H1 (cell line): ENCODE results near the gene PAX7. TPM values are rescaled to one million over a fixed set of nuclear protein-coding genes. Genes with fewer than 3 reads are reported as not detected.
A peak's percentile ranks its signal among the peaks of the same experiment; 100 is the strongest.

Experiments used
- CTCF ChIA-PET: fragments of 300-600 bp; sonication (Branson Sonifier 250); formaldehyde crosslinking; loops from one replicate; lab custom pipeline; 2021; ENCODE audit not compliant: partially characterized antibody; lab: Charles Lee
- POLR2A ChIA-PET: fragments of 300-600 bp; sonication (Branson Sonifier 250); formaldehyde crosslinking; loops from one replicate; lab custom pipeline; 2021; ENCODE audit warnings: inconsistent platforms; ENCODE audit not compliant: partially characterized antibody; lab: Charles Lee
- DNase-seq, 2 experiments: peaks; one replicate each; pipeline versions ENCODE4 v3.0.0 to v3.0.0-alpha.2; 2010 to 2022; ENCODE audit warnings: low spot score in 2 of 2, low read depth in 1 of 2, mixed read lengths in 1 of 2
- FAIRE-seq: peaks from 2 replicates; lab custom pipeline; 2011; peaks lifted over from hg19 to GRCh38; lab: Jason Lieb, UNC
- H2AFZ ChIP-seq: 2 replicates; pipeline ENCODE4 v1.8.1; 2012; ENCODE audit warnings: low read length, inconsistent platforms
- H2AK5ac ChIP-seq: 2 replicates; pipeline ENCODE4 v1.6.1; 2013; ENCODE audit warnings: low read depth, low read length
- H2BK120ac ChIP-seq: replicated peaks from 2 replicates; pipeline ENCODE3; 2013; ENCODE audit warnings: low read depth, low read length, inconsistent platforms
- H2BK12ac ChIP-seq: 2 replicates; pipeline ENCODE4 v1.6.1; 2013; ENCODE audit warnings: low read depth, low read length
- H2BK15ac ChIP-seq: 2 replicates; pipeline ENCODE4 v1.6.1; 2013; ENCODE audit warnings: low read length
- H2BK20ac ChIP-seq: 2 replicates; pipeline ENCODE4 v1.6.1; 2013; ENCODE audit warnings: low read length
- H2BK5ac ChIP-seq: 2 replicates; pipeline ENCODE4 v1.6.1; 2013; ENCODE audit warnings: low read depth, low read length
- H3K14ac ChIP-seq: 2 replicates; pipeline ENCODE4 v1.6.1; 2013; ENCODE audit warnings: inconsistent platforms; ENCODE audit not compliant: insufficient read length
- H3K18ac ChIP-seq: 2 replicates; pipeline ENCODE4 v1.6.1; 2013; ENCODE audit warnings: low read length; ENCODE audit errors: extremely low read depth
- H3K23ac ChIP-seq: 2 replicates; pipeline ENCODE4 v1.6.1; 2013; ENCODE audit warnings: inconsistent platforms; ENCODE audit not compliant: insufficient read length
- H3K23me2 ChIP-seq: 2 replicates; pipeline ENCODE4 v1.6.1; 2013; ENCODE audit warnings: low read depth, low read length
- H3K27ac ChIP-seq: 2 replicates; pipeline ENCODE4 v1.6.1; 2011; ENCODE audit warnings: low read depth, low read length, inconsistent platforms
- H3K27me3 ChIP-seq, 4 experiments: replicated peaks in 1 of 4; 1 replicate in 1 of 4; 2 replicates in 3 of 4; pipeline versions ENCODE4 v1.6.1 to v1.8.1; 2011 to 2013; ENCODE audit warnings: low read length in 3 of 4, mild to moderate bottlenecking in 3 of 4, inconsistent platforms in 2 of 4, mixed read lengths in 2 of 4, moderate library complexity in 1 of 4; ENCODE audit not compliant: control insufficient read depth in 3 of 4, insufficient read depth in 3 of 4; ENCODE audit errors: extremely low read depth in 1 of 4
- H3K36me3 ChIP-seq, 4 experiments: 2 replicates each; pipeline versions ENCODE4 v1.6.1 to v1.8.1; 2011 to 2013; ENCODE audit warnings: mild to moderate bottlenecking in 4 of 4, low read length in 3 of 4, moderate library complexity in 2 of 4, control low read depth in 1 of 4, inconsistent platforms in 1 of 4; ENCODE audit not compliant: insufficient read depth in 4 of 4, control insufficient read depth in 2 of 4
- H3K4ac ChIP-seq: replicated peaks from 2 replicates; pipeline ENCODE3; 2013; ENCODE audit warnings: low read length, low read depth, mixed read lengths, inconsistent platforms; ENCODE audit not compliant: insufficient read length
- H3K4me1 ChIP-seq, 4 experiments: replicated peaks in 1 of 4; 1 replicate in 1 of 4; 2 replicates in 3 of 4; pipeline versions ENCODE4 v1.6.1 to v1.8.1; 2011 to 2013; ENCODE audit warnings: low read length in 3 of 4, inconsistent platforms in 2 of 4, mixed read lengths in 1 of 4; ENCODE audit not compliant: insufficient read depth in 4 of 4, control insufficient read depth in 3 of 4
- H3K4me2 ChIP-seq, 2 experiments: 2 replicates each; pipeline versions ENCODE4 v1.6.1 to v1.8.1; 2011 to 2013; ENCODE audit warnings: low read depth in 2 of 2, low read length in 2 of 2, control low read depth in 1 of 2, inconsistent platforms in 1 of 2, mild to moderate bottlenecking in 1 of 2; ENCODE audit not compliant: insufficient read depth in 1 of 2
- H3K4me3 ChIP-seq, 4 experiments: fragments of 200-600, 300-600 bp in 1 of 4; sonication (generic), shearing (Covaris generic), sonication (Bioruptor Twin) in 1 of 4; 2 replicates each; pipeline versions ENCODE4 v1.5.1 to v1.8.1; 2011 to 2016; ENCODE audit warnings: low read length in 4 of 4, low read depth in 3 of 4, control low read depth in 2 of 4, inconsistent platforms in 2 of 4, mild to moderate bottlenecking in 2 of 4, mixed read lengths in 1 of 4, moderate library complexity in 1 of 4; ENCODE audit not compliant: insufficient read depth in 2 of 4; ENCODE audit errors: extremely low read depth in 1 of 4
- H3K56ac ChIP-seq: replicated peaks from 2 replicates; pipeline ENCODE3; 2013; ENCODE audit warnings: low read depth, mild to moderate bottlenecking, mixed read lengths, low read length, inconsistent platforms; ENCODE audit not compliant: insufficient read length
- H3K79me1 ChIP-seq: 2 replicates; pipeline ENCODE4 v1.6.1; 2013; ENCODE audit warnings: low read depth, low read length, control low read depth
- H3K79me2 ChIP-seq, 2 experiments: 2 replicates each; pipeline versions ENCODE4 v1.6.1 to v1.8.1; 2012 to 2013; ENCODE audit warnings: low read length in 2 of 2, mild to moderate bottlenecking in 2 of 2, inconsistent platforms in 1 of 2; ENCODE audit not compliant: insufficient read depth in 2 of 2, control insufficient read depth in 1 of 2
- H3K9ac ChIP-seq, 4 experiments: replicated peaks in 1 of 4; 1 replicate in 1 of 4; 2 replicates in 3 of 4; pipeline versions ENCODE4 v1.6.1 to v1.8.1; 2011 to 2013; ENCODE audit warnings: low read depth in 3 of 4, low read length in 3 of 4, control low read depth in 2 of 4, mild to moderate bottlenecking in 2 of 4, moderate library complexity in 2 of 4, inconsistent platforms in 1 of 4; ENCODE audit errors: extremely low read depth in 1 of 4
- H3K9me3 ChIP-seq, 2 experiments: 2 replicates each; pipeline versions ENCODE4 v1.6.1 to v1.8.1; 2012 to 2013; ENCODE audit warnings: mild to moderate bottlenecking in 2 of 2, moderate library complexity in 2 of 2, control low read depth in 1 of 2, inconsistent platforms in 1 of 2, low read depth in 1 of 2, low read length in 1 of 2, mixed read lengths in 1 of 2; ENCODE audit not compliant: insufficient read depth in 2 of 2
- H4K20me1 ChIP-seq, 2 experiments: replicated peaks in 1 of 2; 2 replicates each; pipeline versions ENCODE3 to v1.8.1; 2011 to 2013; ENCODE audit warnings: inconsistent platforms in 2 of 2, low read length in 2 of 2, mild to moderate bottlenecking in 1 of 2; ENCODE audit not compliant: insufficient read depth in 2 of 2, control insufficient read depth in 1 of 2
- H4K5ac ChIP-seq: 2 replicates; pipeline ENCODE4 v1.6.1; 2013; ENCODE audit warnings: low read length, low read depth, mixed read lengths, inconsistent platforms; ENCODE audit not compliant: insufficient read length
- H4K8ac ChIP-seq: 2 replicates; pipeline ENCODE4 v1.8.0; 2013; ENCODE audit warnings: mild to moderate bottlenecking, moderate library complexity, low read length, inconsistent platforms; ENCODE audit not compliant: insufficient read depth; ENCODE audit errors: extremely low read depth
- H4K91ac ChIP-seq: replicated peaks from 2 replicates; pipeline ENCODE3; 2013; ENCODE audit warnings: low read length, mixed read lengths, inconsistent platforms; ENCODE audit not compliant: insufficient read length
- SP2 ChIP-seq: IDR thresholded peaks from 2 replicates; pipeline ENCODE4 v1.6.1; 2012; ENCODE audit warnings: mild to moderate bottlenecking, low read length, inconsistent platforms
- TAF1 ChIP-seq: IDR thresholded peaks from 2 replicates; pipeline ENCODE4 v1.6.1; 2011; ENCODE audit warnings: mild to moderate bottlenecking, low read depth, low read length
- TEAD4 ChIP-seq: IDR thresholded peaks from 2 replicates; pipeline ENCODE4 v1.6.1; 2012; ENCODE audit warnings: low read depth, low read length, inconsistent platforms, mixed read lengths
- WGBS, 2 experiments: shearing (Covaris generic) in 1 of 2; methylation state at CpG; one replicate each; pipeline versions ENCODE4 v1.1.6 to v1.1.7; 2013 to 2015; ENCODE audit warnings: low lambda C conversion rate in 2 of 2, mixed read lengths in 2 of 2, inconsistent platforms in 1 of 2, low coverage in 1 of 2, missing lambda C conversion rate in 1 of 2; ENCODE audit not compliant: insufficient replicate concordance in 2 of 2, insufficient coverage in 1 of 2, insufficient read length in 1 of 2; ENCODE audit errors: extremely low coverage in 1 of 2, missing lambda C conversion rate in 1 of 2; 5-methylcytosine and 5-hydroxymethylcytosine counted together
- polyA plus RNA-seq, 7 experiments: library from polyadenylated mRNA; depleted of rRNA in 3 of 7; stranded (reverse) in 5 of 7; unstranded in 2 of 7; fragments of >200 nt in 5 of 7; fragments of 200-250 nt in 2 of 7; gene quantifications; 1 replicate in 5 of 7; 2 replicates in 1 of 7; 4 replicates in 1 of 7; pipeline versions ENCODE4 v1.2.1 to v1.2.3, GENCODE V29; 2011 to 2013; ENCODE audit warnings: missing spikeins in 2 of 7, mixed read lengths in 2 of 7
- total RNA-seq: library from RNA; stranded (reverse); fragmentation: NEBNext Ultra II Directional; extraction: Animal tissue kit (Norgen Biotek cat#: 25700); gene quantifications from 2 replicates; pipeline ENCODE4 v1.2.1, GENCODE V29; 2021

Gene PAX7
- total and polyA plus RNA-seq, 2 of the 8 experiments (the other 6 are each of a cell fraction or from before 2014, with no cell fraction given): not detected

GRCh38 chr1:18736958-18737357 lies 106.3 kb downstream of the PAX7 start:
- POLR2A ChIA-PET: no interaction called here
- Histone ChIP-seq H4K91ac (no peak overlapping the region), H2AK5ac (peak overlapping the region; percentile 47; the same call in 1 of the 2 replicates), H3K79me1 (no peaks in the 10 kb centered on the region), H2BK5ac (no peak overlapping the region), H3K4me3 (no peak overlapping the region), H4K8ac (peak overlapping the region; percentile 57), H4K20me1 (peaks cover 0 to 2% of the 10 kb centered on the region in 2 experiments), H2BK20ac (no peak overlapping the region), H3K79me2 (no peaks in the 10 kb centered on the region), H3K56ac (no peak overlapping the region), H3K4me1 (no peaks in the 10 kb centered on the region; a peak in 1 of 7 replicates), H3K4me2 (no peak overlapping the region), H3K23ac (no peak overlapping the region), H2AFZ (no peak overlapping the region), H2BK120ac (no peak overlapping the region), H3K14ac (no peak overlapping the region), H3K9me3 (no peaks in the 10 kb centered on the region), H3K27me3 (peaks cover 0 to 4% (median 0%) of the 10 kb centered on the region in 4 experiments; a peak in 1 of 7 replicates), H2BK12ac (peak overlapping the region; percentile 10; the same call in 1 of the 2 replicates), H3K4ac (no peak overlapping the region), H3K9ac (no peak overlapping the region)
- CTCF ChIA-PET: interaction anchor here (1.0 kb wide), 1 partner anchor 13 kb away, joined by 3 read pairs; no protein-coding TSS in a partner anchor
- no peak for DNase-seq
- TF ChIP-seq SP2 (no peak), TAF1 (no peak), TEAD4 (no peak)
- TF ChIP-seq, all 59 proteins: peak for 0
- H2BK15ac ChIP-seq: no peak overlapping the region
- no peak overlapping the region for H3K18ac ChIP-seq
- 86% methylated on average over 6 of the region's 6 CpGs; no CpG with 5 or more reads in 1 of the 2 experiments for WGBS, 2 experiments
- H3K23me2 ChIP-seq: 0 out of 2 replicates have a peak, but pooled peaks cover 1% of the 10 kb centered on the region
- no peak overlapping the region for H3K27ac ChIP-seq
- H4K5ac ChIP-seq: no peak overlapping the region
- no peaks in the 10 kb centered on the region for H3K36me3 ChIP-seq
- no peak for FAIRE-seq
